Coronary artery (tissue), 2 donors: ENCODE results near the gene PRPF18.
A peak's percentile ranks its signal among the peaks of the same experiment; 100 is the strongest.

Experiments
- DNase-seq: peaks from one replicate; pipeline ENCODE4 v3.0.0-alpha.2; 2017; ENCODE audit warnings: low spot score
- H3K27ac ChIP-seq, 2 donors: fragments of 200-600 bp; sonication (generic); one replicate each; pipeline ENCODE4 v1.5.1; 2016 to 2019
- H3K4me3 ChIP-seq: fragments of 200-600 bp; sonication (generic); 2 replicates; pipeline ENCODE4 v1.5.1; 2016; ENCODE audit warnings: mild to moderate bottlenecking, moderate library complexity
- TF ChIP-seq, protein P1 (sequence below): fragments of 200-600 bp; sonication (generic); IDR thresholded peaks from one replicate; pipeline ENCODE4 v1.5.1; 2019; ENCODE audit warnings: antibody characterized with exemption

The PRPF18 gene

GRCh38 chr10:13651969-13652720, 65.4 kb downstream of the PRPF18 start:
- DNase-seq: no peak
- Histone ChIP-seq H3K4me3 (no peak overlapping the region), H3K27ac (no peak overlapping the region)
- TF ChIP-seq, protein P1, sequence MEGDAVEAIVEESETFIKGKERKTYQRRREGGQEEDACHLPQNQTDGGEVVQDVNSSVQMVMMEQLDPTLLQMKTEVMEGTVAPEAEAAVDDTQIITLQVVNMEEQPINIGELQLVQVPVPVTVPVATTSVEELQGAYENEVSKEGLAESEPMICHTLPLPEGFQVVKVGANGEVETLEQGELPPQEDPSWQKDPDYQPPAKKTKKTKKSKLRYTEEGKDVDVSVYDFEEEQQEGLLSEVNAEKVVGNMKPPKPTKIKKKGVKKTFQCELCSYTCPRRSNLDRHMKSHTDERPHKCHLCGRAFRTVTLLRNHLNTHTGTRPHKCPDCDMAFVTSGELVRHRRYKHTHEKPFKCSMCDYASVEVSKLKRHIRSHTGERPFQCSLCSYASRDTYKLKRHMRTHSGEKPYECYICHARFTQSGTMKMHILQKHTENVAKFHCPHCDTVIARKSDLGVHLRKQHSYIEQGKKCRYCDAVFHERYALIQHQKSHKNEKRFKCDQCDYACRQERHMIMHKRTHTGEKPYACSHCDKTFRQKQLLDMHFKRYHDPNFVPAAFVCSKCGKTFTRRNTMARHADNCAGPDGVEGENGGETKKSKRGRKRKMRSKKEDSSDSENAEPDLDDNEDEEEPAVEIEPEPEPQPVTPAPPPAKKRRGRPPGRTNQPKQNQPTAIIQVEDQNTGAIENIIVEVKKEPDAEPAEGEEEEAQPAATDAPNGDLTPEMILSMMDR: no peak

DNA sequence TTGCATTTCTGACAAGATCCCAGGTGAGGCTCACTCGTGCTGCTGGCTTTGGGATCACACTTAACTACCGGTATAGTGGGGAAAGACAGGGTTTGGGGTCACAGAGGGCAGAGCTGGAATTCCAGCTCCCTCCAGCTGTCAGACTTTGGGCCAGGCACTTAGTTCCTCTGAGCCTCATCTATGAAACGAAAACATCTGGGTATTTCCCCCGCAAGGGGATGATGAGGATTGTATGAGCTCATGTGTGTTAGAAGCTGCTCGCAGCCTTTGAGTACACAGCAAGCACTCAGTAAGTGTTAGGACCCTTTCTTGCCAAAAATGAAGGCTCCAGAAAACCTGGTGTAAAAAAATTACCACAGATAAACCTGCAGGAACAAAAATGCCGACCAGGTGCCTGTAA, 66.1 kb downstream of the PRPF18 start:
- DNase-seq: peak; percentile 67
- H3K27ac ChIP-seq: no peak overlapping the region
- H3K4me3 ChIP-seq: no peak overlapping the region
- TF ChIP-seq, protein P1: no peak

GRCh38 chr10:13654118-13654830, 67.5 kb downstream of the PRPF18 start:
- DNase-seq: no peak
- Histone ChIP-seq H3K4me3 (no peak overlapping the region), H3K27ac (no peak overlapping the region)
- TF ChIP-seq, protein P1: no peak

DNA sequence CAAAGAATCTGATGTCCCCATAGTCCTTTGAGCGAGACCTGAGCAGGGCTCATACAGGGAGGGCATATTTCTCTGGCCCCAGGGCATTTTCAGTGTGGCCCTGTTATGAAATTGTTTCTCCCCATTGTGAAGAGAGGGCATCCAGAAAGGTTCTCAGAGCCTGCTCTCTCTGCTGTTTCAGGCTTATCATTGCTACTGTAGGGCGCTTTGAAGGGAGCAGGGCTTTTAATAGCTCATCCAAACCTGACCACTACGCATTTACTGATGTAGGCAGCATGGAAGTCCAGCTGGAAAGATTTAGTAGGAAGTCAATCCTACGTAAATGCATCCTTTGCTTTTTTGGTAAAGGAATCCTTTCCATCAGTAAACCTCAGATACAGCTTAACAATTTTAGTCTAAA, 68.1 kb downstream of the PRPF18 start:
- Histone ChIP-seq H3K27ac (no peak overlapping the region), H3K4me3 (no peak overlapping the region)
- no peak for DNase-seq
- TF ChIP-seq, protein P1: no peak

GRCh38 chr10:13656337-13657100, 69.8 kb downstream of the PRPF18 start:
- Histone ChIP-seq H3K4me3 (no peak overlapping the region), H3K27ac (no peak overlapping the region)
- no peak for DNase-seq
- TF ChIP-seq, protein P1: no peak

GRCh38 chr10:13657101-13657680, 70.4 kb downstream of the PRPF18 start:
- TF ChIP-seq, protein P1: no peak
- no peak for DNase-seq
- H3K4me3 ChIP-seq: no peak overlapping the region

More at GRCh38 chr10:13657101-13657680, 70.4 kb downstream of the PRPF18 start:
- no peak overlapping the region for H3K27ac ChIP-seq
